GM21360 (cell line): ENCODE data around the gene QDPR.

Experiments used
- ATAC-seq: cut with Tn5 transposase; IDR thresholded peaks from one replicate; pipeline ENCODE4 v1.9.1; 2021; ENCODE audit warnings: mild to moderate bottlenecking, moderate library complexity; ENCODE audit not compliant: unreplicated experiment

The QDPR gene

GRCh38 chr4:17436750-17437090, 75.2 kb downstream of the QDPR start:
- no peak for ATAC-seq
